LNCAP (cell line): ENCODE data around the gene PFN4.

Source experiments
- CTCF ChIP-seq: fragments of 450-650 bp; IDR thresholded peaks from 2 replicates; pipeline ENCODE4 v1.5.1; 2017; ENCODE audit warnings: mild to moderate bottlenecking

Gene PFN4

DNA sequence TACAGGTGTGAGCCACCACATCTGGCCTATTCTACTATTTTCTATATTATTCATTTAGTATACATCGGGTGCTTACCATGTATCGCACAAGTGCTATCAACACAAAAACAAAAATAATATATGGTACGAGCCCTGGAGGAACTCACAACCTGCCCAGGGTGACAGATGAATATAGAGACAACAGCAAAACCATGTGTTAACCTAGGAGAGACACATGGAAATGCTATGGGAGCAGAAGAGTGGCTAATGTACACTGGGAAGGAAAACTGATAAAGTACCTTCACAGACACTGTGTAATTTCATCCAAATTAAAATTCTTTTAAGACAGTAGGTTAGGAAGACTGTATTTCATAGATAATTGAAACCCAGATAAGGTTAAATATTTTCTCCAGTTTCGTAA lies 50.9 kb downstream of the PFN4 start:
- no peak for TF ChIP-seq CTCF

- TF ChIP-seq CTCF, result no peak
Measured at GRCh38 chr2:24065341-24065740, 57.8 kb downstream of the PFN4 start.
